Activated B cell treated with CpG ODN at 0.5 μM for 24 hours (primary cell): ENCODE data around the gene TMEM176B. TPM values are rescaled to one million over a fixed set of nuclear protein-coding genes. Genes with fewer than 3 reads are reported as not detected.

Experiments used
- ATAC-seq: fragments of 200-7000 bp; cut with Tn5 transposase; one replicate; pipeline ENCODE4 v1.10.0; 2021; ENCODE audit warnings: low read depth, mild to moderate bottlenecking, moderate library complexity
- CTCF ChIA-PET: fragments of 350-600 bp; sonication (Branson Sonifier 250); formaldehyde crosslinking; loops from one replicate; lab custom pipeline; 2021; ENCODE audit warnings: antibody characterized with exemption; lab: Charles Lee
- POLR2A ChIA-PET: fragments of 350-600 bp; sonication (Branson Sonifier 250); formaldehyde crosslinking; loops from one replicate; lab custom pipeline; 2021; ENCODE audit warnings: antibody characterized with exemption; lab: Charles Lee
- DNase-seq: peaks from one replicate; pipeline ENCODE4 v3.0.0; 2022
- H3K27ac Mint-ChIP-seq: one replicate; pipeline ENCODE4 v1.8.0; 2020; ENCODE audit warnings: mixed read lengths
- H3K27me3 Mint-ChIP-seq: one replicate; pipeline ENCODE4 v1.8.0; 2021; ENCODE audit warnings: mixed read lengths
- H3K36me3 Mint-ChIP-seq: one replicate; pipeline ENCODE4 v1.8.0; 2021; ENCODE audit warnings: low read depth, mixed read lengths
- H3K4me1 Mint-ChIP-seq: one replicate; pipeline ENCODE4 v1.8.0; 2021; ENCODE audit warnings: mixed read lengths
- H3K4me3 Mint-ChIP-seq: one replicate; pipeline ENCODE4 v1.8.0; 2020; ENCODE audit warnings: mild to moderate bottlenecking, mixed read lengths
- H3K9me3 Mint-ChIP-seq: one replicate; pipeline ENCODE4 v1.8.0; 2020; ENCODE audit warnings: mixed read lengths
- intact Hi-C: fragments of 100-400 bp; cut with micrococcal nuclease; formaldehyde crosslinking; loops from one replicate; pipeline ENCODE4 v1.15.1; 2024
- total RNA-seq: library from RNA; stranded (reverse); gene quantifications from 2 replicates; pipeline ENCODE4 v1.2.3, GENCODE V29; 2022
- TF ChIP-seq, protein P1 (sequence below): fragments of 200-600 bp; IDR thresholded peaks from one replicate; pipeline ENCODE4 v1.8.0; 2022; ENCODE audit warnings: antibody characterized with exemption, mild to moderate bottlenecking

Gene TMEM176B
- total RNA-seq, 1 donor from 2014 or later, result 0.47 TPM

DNA sequence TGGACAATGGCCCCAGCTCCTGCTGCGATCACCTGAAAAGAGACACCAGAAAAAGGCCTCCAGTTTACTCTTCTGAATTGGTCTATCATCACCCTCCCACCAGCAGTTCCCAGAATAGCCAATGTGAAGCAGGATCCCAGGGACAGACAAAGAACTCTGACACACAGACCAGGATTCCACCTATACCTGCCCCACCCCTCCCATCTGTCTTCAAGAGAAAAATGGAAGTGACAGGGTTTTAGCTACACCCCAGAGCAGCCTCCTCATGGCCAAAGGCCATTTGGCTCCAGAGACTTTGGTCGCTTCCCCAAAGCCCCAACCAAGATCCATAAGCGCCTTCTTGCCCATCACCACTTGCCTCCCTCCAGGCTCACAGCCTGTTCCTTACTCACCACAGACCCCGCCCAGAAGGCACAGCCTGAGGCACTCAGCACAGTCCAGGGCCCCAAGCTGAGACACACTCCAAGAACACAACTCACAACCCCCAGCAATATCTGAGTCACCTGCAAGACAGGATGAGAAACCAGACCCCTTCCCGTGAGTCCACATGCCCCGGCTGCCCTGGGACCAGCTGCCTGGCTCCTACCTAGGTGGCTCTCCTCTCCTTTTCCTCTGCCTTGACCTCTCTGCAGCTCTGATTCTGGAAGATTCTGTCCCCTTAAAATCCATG lies 6.5 kb downstream of the TMEM176B start:
- no peak overlapping the region for H3K4me3 Mint-ChIP-seq
- no peak for ATAC-seq
- no peak overlapping the region for H3K27ac Mint-ChIP-seq
- TF ChIP-seq, protein P1, sequence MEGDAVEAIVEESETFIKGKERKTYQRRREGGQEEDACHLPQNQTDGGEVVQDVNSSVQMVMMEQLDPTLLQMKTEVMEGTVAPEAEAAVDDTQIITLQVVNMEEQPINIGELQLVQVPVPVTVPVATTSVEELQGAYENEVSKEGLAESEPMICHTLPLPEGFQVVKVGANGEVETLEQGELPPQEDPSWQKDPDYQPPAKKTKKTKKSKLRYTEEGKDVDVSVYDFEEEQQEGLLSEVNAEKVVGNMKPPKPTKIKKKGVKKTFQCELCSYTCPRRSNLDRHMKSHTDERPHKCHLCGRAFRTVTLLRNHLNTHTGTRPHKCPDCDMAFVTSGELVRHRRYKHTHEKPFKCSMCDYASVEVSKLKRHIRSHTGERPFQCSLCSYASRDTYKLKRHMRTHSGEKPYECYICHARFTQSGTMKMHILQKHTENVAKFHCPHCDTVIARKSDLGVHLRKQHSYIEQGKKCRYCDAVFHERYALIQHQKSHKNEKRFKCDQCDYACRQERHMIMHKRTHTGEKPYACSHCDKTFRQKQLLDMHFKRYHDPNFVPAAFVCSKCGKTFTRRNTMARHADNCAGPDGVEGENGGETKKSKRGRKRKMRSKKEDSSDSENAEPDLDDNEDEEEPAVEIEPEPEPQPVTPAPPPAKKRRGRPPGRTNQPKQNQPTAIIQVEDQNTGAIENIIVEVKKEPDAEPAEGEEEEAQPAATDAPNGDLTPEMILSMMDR, result no peak
- intact Hi-C loops, result no loop called here
- DNase-seq, result no peak
- H3K9me3 Mint-ChIP-seq, result peaks cover 7% of the 10 kb centered on the region
- CTCF ChIA-PET, result no interaction called here
- peaks cover 18% of the 10 kb centered on the region for H3K27me3 Mint-ChIP-seq
- H3K36me3 Mint-ChIP-seq, result no peaks in the 10 kb centered on the region
- H3K4me1 Mint-ChIP-seq, result no peaks in the 10 kb centered on the region
- POLR2A ChIA-PET, result no interaction called here

DNA sequence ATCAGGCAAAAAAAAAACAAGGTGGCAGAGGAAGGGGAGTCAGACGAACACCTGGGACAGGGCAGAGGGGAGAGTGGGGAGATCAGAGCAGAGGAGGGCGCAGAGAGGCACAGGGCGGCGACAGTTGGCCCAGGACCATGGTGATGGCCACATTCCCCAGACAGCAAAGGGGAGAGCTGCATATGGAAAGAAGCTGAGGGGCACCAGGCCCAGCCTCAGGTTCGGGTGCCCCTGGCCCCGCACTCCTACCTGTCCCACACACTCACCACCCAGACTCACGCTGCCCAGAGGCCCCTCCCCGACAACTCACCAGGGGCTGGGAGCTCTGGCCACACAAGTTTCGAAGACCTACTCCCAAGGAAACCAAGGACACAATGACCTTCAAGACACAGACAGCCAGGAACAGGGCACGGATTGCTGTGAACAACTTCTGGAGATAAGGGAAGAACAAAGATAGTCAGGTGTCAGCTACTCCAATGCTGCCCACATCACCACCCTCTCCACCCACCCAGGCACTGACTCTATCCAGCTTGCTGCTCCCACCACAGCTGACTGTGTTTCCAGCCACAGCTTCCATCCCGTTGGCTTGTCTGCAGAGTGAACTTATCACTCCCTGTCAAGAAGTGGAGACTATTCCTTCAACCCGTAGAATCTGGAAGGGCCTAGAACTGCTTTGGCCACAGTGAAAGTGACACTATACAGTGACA lies 8.3 kb downstream of the TMEM176B start:
- ChIA-PET CTCF (no interaction called here), POLR2A (no interaction called here)
- TF ChIP-seq, protein P1, result no peak
- DNase-seq (no peak), ATAC-seq (no peak)
- peaks cover 7% of the 10 kb centered on the region for H3K4me1 Mint-ChIP-seq
- intact Hi-C loops, result no loop called here
- peaks cover 4% of the 10 kb centered on the region for H3K9me3 Mint-ChIP-seq
- H3K4me3 Mint-ChIP-seq, result no peak overlapping the region
- no peak overlapping the region for H3K27ac Mint-ChIP-seq
- peaks cover 13% of the 10 kb centered on the region for H3K27me3 Mint-ChIP-seq
- H3K36me3 Mint-ChIP-seq, result no peaks in the 10 kb centered on the region

DNA sequence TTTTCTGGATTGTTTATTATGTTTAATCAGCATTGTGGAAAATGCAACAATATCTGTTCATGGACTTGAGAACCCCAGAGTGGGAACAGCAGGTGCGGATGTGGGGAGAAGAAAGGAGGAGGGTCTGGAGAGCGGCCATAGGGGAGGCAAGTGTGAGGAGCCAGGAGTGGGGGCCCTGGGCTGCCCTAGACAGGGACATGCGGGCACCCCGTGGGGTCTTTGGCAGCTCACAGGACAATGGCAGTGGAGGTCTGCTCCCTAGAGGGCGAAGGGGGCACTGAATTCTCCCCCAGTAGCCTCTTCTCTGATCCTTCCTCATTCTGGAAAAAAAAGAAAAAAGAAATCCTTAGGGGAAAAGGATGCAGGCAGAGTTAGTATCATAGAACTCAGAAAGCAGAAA lies 8.9 kb downstream of the TMEM176B start:
- DNase-seq (no peak), ATAC-seq (no peak)
- Mint-ChIP-seq H3K36me3 (no peaks in the 10 kb centered on the region), H3K4me3 (no peak overlapping the region), H3K4me1 (peaks cover 7% of the 10 kb centered on the region), H3K27ac (no peak overlapping the region), H3K9me3 (peaks cover 4% of the 10 kb centered on the region), H3K27me3 (peaks cover 13% of the 10 kb centered on the region)
- TF ChIP-seq, protein P1, result no peak
- ChIA-PET POLR2A (no interaction called here), CTCF (no interaction called here)
- intact Hi-C loops, result no loop called here

DNA sequence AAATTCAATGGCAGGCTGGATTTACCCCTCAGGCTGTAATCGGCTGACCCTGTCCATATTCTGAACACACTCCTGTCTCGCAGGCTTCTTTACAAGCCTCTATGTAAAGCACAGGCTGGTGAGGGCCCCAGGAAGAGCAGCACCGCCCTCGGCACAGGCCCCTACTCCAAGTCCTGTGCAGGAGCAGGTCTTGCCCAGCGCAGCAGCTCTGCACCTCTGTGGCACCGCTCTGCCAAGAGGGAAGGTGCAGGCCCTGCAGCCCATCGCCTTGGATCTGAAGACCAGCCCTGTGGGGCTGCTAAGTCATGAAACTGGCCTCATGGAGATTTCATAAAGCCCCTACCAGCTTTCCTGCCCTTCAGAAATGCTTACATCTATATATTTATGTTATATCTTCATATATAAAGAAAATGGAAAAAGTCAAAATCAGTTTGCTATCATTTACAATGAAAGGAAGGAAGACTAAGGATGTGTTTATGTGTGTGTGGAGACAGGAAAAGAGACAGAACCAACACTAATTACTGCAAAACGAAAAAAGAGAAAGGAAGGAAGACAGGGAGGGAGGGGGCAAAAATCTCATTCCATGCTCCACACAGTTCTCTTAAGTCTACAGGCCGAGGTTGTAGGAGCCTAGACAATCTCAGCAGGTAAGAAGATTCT lies 9.6 kb downstream of the TMEM176B start:
- ChIA-PET CTCF (no interaction called here), POLR2A (no interaction called here)
- Mint-ChIP-seq H3K4me3 (no peak overlapping the region), H3K27ac (no peak overlapping the region), H3K27me3 (peaks cover 10% of the 10 kb centered on the region), H3K9me3 (no peaks in the 10 kb centered on the region), H3K36me3 (no peaks in the 10 kb centered on the region), H3K4me1 (peaks cover 7% of the 10 kb centered on the region)
- intact Hi-C loops, result no loop called here
- TF ChIP-seq, protein P1, result no peak
- ATAC-seq (no peak), DNase-seq (no peak)
